Sigmoid colon (tissue), 7 donors: Measurements from ENCODE around the gene ENO2. TPM values are rescaled to one million over a fixed set of nuclear protein-coding genes. Genes with fewer than 3 reads are reported as not detected.
"Not testable (repeated sequence)": the region's sequence is repeated elsewhere in the genome, so short reads cannot be mapped to it uniquely, and the experiment has no call there.

Source experiments
- DNase-seq: peaks from one replicate; pipeline ENCODE4 v3.0.0-alpha.2; 2019
- H3K27ac ChIP-seq, 4 donors: fragments of 200-600 bp; sonication (generic); one replicate each; pipeline ENCODE4 v1.5.1; 2016 to 2019; ENCODE audit warnings: mild to moderate bottlenecking in 1 of 4
- H3K27me3 ChIP-seq, 3 donors: fragments of 200-600 bp; sonication (generic); one replicate each; pipeline ENCODE4 v1.5.1; 2019; ENCODE audit warnings: mild to moderate bottlenecking in 1 of 3
- H3K36me3 ChIP-seq, 4 donors: fragments of 200-600 bp; sonication (generic); one replicate each; pipeline ENCODE4 v1.5.1; 2016 to 2019
- H3K4me1 ChIP-seq, 4 donors: fragments of 200-600 bp; sonication (generic); one replicate each; pipeline ENCODE4 v1.5.1; 2017 to 2019
- H3K4me3 ChIP-seq, 4 donors: fragments of 200-600 bp; sonication (generic); one replicate each; pipeline ENCODE4 v1.5.1; 2017 to 2019; ENCODE audit warnings: mild to moderate bottlenecking in 2 of 4, moderate library complexity in 1 of 4
- H3K9me3 ChIP-seq, 4 donors: fragments of 200-600 bp in 3 of 4; sonication (generic) in 3 of 4; one replicate each; pipeline versions ENCODE4 v1.5.1 to v1.6.1; 2013 to 2019
- EP300 ChIP-seq, 4 donors: sonication (generic); formaldehyde crosslinking; IDR thresholded peaks; one replicate each; pipeline ENCODE4 v1.6.1; 2017; ENCODE audit warnings: antibody characterized with exemption in 4 of 4
- POLR2A ChIP-seq, 2 donors: fragments of 450-650 bp; IDR thresholded peaks; one replicate each; pipeline ENCODE4 v1.6.1; 2016; ENCODE audit warnings: antibody characterized with exemption in 2 of 2, mild to moderate bottlenecking in 2 of 2, moderate library complexity in 2 of 2
- POLR2AphosphoS5 ChIP-seq, 4 donors: sonication (generic); formaldehyde crosslinking; IDR thresholded peaks; one replicate each; pipeline ENCODE4 v1.6.1; 2017; ENCODE audit warnings: antibody characterized with exemption in 4 of 4
- WGBS, 2 donors: extraction: QIAGEN DNeasy Blood & Tissue Kit; methylation state at CpG; one replicate each; pipeline ENCODE4 v1.1.7; 2013; 5-methylcytosine and 5-hydroxymethylcytosine counted together
- intact Hi-C: fragments of 100-400 bp; cut with DNase I; formaldehyde crosslinking; loops from one replicate; pipeline ENCODE4 v1.15.1; 2023
- polyA plus RNA-seq, 3 donors: library from polyadenylated mRNA; stranded (reverse); fragments of 200-250 nt; gene quantifications; one replicate each; pipeline ENCODE4 v1.2.3, GENCODE V29; 2013
- total RNA-seq, 4 donors: library from RNA; depleted of rRNA; stranded (reverse); fragments of >200 nt; gene quantifications; one replicate each; pipeline ENCODE4 v1.1.0, GENCODE V29; 2016
- TF ChIP-seq, protein P1 (sequence below), 4 experiments: fragments of 450-650 bp in 3 of 4; fragments of 200-600 bp in 1 of 4; IDR thresholded peaks; one replicate each; pipeline ENCODE4 v1.5.1; 2016 to 2019; ENCODE audit warnings: antibody characterized with exemption in 4 of 4, mild to moderate bottlenecking in 3 of 4, moderate library complexity in 2 of 4
- donor health status: healthy with polysubstance abuse.
- donor health status: Bipolar disorder and iron deficiency.
- donor health status: healthy.

Gene ENO2
- total and polyA plus RNA-seq, 7 donors = 1.8 to 37.5 (median 26.3) TPM

GRCh38 chr12:6871052-6871957 lies 43.1 kb upstream of the ENO2 start:
- peaks cover 0 to 63% (median 51%) of the 10 kb centered on the region in 4 donors for H3K4me1 ChIP-seq
- peak overlapping the region in 2 of 4 donors; percentile 77 to 85 for H3K4me3 ChIP-seq
- intact Hi-C loops = loop anchor here (5.0 kb wide), 2 partner anchors 36 to 66 kb away; no protein-coding TSS in a partner anchor
- 46 to 68% methylated on average over 12 of the region's 12 CpGs for WGBS, 2 donors
- DNase-seq = no peak
- H3K27me3 ChIP-seq = no peaks in the 10 kb centered on the region
- H3K36me3 ChIP-seq = peaks cover 6 to 28% (median 19%) of the 10 kb centered on the region in 4 donors
- H3K9me3 ChIP-seq = no peaks in the 10 kb centered on the region
- TF ChIP-seq, protein P1, sequence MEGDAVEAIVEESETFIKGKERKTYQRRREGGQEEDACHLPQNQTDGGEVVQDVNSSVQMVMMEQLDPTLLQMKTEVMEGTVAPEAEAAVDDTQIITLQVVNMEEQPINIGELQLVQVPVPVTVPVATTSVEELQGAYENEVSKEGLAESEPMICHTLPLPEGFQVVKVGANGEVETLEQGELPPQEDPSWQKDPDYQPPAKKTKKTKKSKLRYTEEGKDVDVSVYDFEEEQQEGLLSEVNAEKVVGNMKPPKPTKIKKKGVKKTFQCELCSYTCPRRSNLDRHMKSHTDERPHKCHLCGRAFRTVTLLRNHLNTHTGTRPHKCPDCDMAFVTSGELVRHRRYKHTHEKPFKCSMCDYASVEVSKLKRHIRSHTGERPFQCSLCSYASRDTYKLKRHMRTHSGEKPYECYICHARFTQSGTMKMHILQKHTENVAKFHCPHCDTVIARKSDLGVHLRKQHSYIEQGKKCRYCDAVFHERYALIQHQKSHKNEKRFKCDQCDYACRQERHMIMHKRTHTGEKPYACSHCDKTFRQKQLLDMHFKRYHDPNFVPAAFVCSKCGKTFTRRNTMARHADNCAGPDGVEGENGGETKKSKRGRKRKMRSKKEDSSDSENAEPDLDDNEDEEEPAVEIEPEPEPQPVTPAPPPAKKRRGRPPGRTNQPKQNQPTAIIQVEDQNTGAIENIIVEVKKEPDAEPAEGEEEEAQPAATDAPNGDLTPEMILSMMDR (IDR thresholded peaks at IDR 0.05) = no peak
- H3K27ac ChIP-seq = peak overlapping the region; percentile 84 to 90 (median 88)

GRCh38 chr12:6872073-6873048 lies 42.0 kb upstream of the ENO2 start:
- H3K27ac ChIP-seq = peak overlapping the region; percentile 84 to 90 (median 88)
- H3K4me1 ChIP-seq = peaks cover 0 to 57% (median 43%) of the 10 kb centered on the region in 4 donors
- H3K36me3 ChIP-seq = peaks cover 6 to 28% (median 19%) of the 10 kb centered on the region in 4 donors
- TF ChIP-seq, protein P1 (IDR thresholded peaks at IDR 0.05) = peak; percentile 82 to 96 (median 84)
- TF ChIP-seq EP300 (IDR thresholded peaks at IDR 0.05) (no peak), POLR2AphosphoS5 (IDR thresholded peaks at IDR 0.05) (peak in 3 of 4 donors; percentile 19 to 65 (median 62)), POLR2A (IDR thresholded peaks at IDR 0.05) (no peak)
- H3K9me3 ChIP-seq = no peaks in the 10 kb centered on the region
- 2% methylated on average over 40 of the region's 40 CpGs for WGBS, 2 donors
- H3K4me3 ChIP-seq = peak overlapping the region; percentile 62 to 85 (median 74)
- H3K27me3 ChIP-seq = no peaks in the 10 kb centered on the region
- DNase-seq = peak; percentile 91
- intact Hi-C loops = loop anchor here (1.0 to 5.0 kb wide), 3 partner anchors 19 to 65 kb away; no protein-coding TSS in a partner anchor

GRCh38 chr12:6873094-6874014 lies 41.0 kb upstream of the ENO2 start, which contains the start of gene SPSB2:
SPSB2 (minus strand) TSS chr12:6873303; CDS start chr12:6872901, 402 bp downstream.
- Histone ChIP-seq H3K27ac (peak within 1 kb of the TSS; percentile 84 to 90 (median 88)), H3K4me3 (peak within 1 kb of the TSS; percentile 62 to 85 (median 74)), H3K36me3 (peaks cover 6 to 28% (median 19%) of the 10 kb centered on the region in 4 donors), H3K4me1 (peaks cover 0 to 54% (median 41%) of the 10 kb centered on the region in 4 donors), H3K27me3 (no peaks in the 10 kb centered on the region), H3K9me3 (no peaks in the 10 kb centered on the region)
- DNase-seq = peak; percentile 99
- intact Hi-C loops = loop anchor here (1.0 to 5.0 kb wide), 3 partner anchors 18 to 64 kb away; no protein-coding TSS in a partner anchor
- whole genome bisulfite sequencing, 2 donors = 1% methylated on average over 66 of the region's 66 CpGs
- TF ChIP-seq, protein P1 (IDR thresholded peaks at IDR 0.05) = no peak
- no peak for TF ChIP-seq EP300 (IDR thresholded peaks at IDR 0.05)
- peak; percentile 72 to 74 for TF ChIP-seq POLR2A (IDR thresholded peaks at IDR 0.05)
- TF ChIP-seq POLR2AphosphoS5 (IDR thresholded peaks at IDR 0.05) = peak; percentile 79 to 90 (median 86)

DNA sequence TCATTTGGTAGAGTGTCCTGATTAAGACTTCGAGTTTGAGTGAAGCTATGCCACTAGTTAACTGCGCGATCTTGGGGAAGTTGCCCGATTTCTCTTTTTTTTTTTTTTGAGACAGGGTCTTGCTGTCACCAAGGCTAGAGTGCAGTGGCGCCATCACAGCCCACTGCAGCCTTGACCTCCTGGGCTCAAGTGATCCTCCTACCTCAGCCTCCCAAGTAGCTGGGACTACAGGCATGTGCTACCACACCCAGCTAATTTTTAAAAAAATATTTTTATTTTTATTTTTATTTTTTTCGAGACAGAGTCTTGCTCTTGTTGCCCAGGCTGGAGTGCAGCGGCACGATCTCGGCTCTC lies 40.4 kb upstream of the ENO2 start:
- Histone ChIP-seq H3K4me1 (peaks cover 0 to 48% (median 34%) of the 10 kb centered on the region in 4 donors), H3K27ac (peak overlapping the region; percentile 84 to 90 (median 88)), H3K4me3 (peak overlapping the region; percentile 62 to 85 (median 74)), H3K36me3 (peaks cover 6 to 28% (median 19%) of the 10 kb centered on the region in 4 donors)
- H3K27me3 ChIP-seq, H3K9me3 ChIP-seq, DNase-seq: not testable (repeated sequence)
- intact Hi-C loops = loop anchor here (5.0 kb wide), 2 partner anchors 33 to 63 kb away; no protein-coding TSS in a partner anchor
- WGBS, 2 donors = 46 to 55% methylated on average over 9 of the region's 9 CpGs

DNA sequence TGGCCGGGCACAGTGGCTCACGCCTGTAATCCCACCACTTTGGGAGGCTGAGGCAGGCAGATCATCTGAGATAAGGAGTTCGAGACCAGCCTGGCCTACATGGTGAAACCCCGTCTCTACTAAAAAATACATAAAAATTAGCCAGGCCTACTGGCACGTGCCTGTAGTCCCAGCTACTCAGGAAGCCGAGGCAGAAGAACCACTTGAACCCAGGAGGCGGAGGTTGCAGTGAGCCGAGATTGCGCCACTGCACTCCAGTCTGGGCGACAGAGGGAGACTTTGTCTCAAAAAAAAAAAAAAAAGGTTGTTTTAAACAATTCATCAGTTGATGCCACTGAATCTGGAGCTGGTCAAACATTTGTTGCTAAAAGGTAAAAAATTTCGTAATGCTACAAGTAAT lies 34.6 kb upstream of the ENO2 start:
- H3K4me1 ChIP-seq, H3K27ac ChIP-seq, H3K27me3 ChIP-seq, H3K9me3 ChIP-seq, DNase-seq, intact Hi-C loops, H3K4me3 ChIP-seq: not testable (repeated sequence)
- 89% methylated on average over 11 of the region's 11 CpGs for WGBS, 2 donors
- H3K36me3 ChIP-seq = peaks cover 0 to 16% (median 2%) of the 10 kb centered on the region in 4 donors
